ENCODE measurements around the gene CACNA1C.

The CACNA1C gene

GRCh38 chr12:2165021-2165420 lies 112.2 kb downstream of the CACNA1C start:
- Histone ChIP-seq H3K4me3 (ENCODE audit: low read depth, low read length) (no peak overlapping the region), H3K27me3 (replicated peaks) (no peaks in the 10 kb centered on the region), H3K27ac (no peak overlapping the region), H3K36me3 (replicated peaks) (no peaks in the 10 kb centered on the region)
- DNase-seq = no peak
- in situ Hi-C loops (cut with HindIII; ENCODE audit: low pct_ligation_motif_present, low sequenced_read_pairs) = no loop called here
- TF ChIP-seq, protein P1, sequence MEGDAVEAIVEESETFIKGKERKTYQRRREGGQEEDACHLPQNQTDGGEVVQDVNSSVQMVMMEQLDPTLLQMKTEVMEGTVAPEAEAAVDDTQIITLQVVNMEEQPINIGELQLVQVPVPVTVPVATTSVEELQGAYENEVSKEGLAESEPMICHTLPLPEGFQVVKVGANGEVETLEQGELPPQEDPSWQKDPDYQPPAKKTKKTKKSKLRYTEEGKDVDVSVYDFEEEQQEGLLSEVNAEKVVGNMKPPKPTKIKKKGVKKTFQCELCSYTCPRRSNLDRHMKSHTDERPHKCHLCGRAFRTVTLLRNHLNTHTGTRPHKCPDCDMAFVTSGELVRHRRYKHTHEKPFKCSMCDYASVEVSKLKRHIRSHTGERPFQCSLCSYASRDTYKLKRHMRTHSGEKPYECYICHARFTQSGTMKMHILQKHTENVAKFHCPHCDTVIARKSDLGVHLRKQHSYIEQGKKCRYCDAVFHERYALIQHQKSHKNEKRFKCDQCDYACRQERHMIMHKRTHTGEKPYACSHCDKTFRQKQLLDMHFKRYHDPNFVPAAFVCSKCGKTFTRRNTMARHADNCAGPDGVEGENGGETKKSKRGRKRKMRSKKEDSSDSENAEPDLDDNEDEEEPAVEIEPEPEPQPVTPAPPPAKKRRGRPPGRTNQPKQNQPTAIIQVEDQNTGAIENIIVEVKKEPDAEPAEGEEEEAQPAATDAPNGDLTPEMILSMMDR (IDR thresholded peaks at IDR 0.05; ENCODE audit: low read depth, low read length, missing control alignments) = no peak

DNA sequence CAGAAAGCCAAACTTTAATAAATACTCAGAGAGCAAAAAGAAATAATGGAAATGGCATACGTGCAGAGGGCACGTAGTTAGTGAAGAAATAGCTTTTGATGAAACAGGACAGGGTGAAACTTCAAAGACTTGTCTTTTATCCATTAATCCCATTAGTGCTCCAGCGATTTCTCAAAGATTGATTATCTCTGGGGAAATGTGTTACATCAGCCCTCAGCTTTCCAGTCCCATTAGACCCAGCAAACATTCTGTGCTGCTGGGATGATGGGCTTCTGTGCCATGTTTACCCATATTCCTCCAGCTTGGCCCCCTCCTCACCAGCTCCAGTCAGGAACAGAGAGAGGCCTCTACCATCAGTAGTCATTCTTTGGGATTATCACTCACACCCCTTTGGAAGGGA lies 113.1 kb downstream of the CACNA1C start:
- DNase-seq = no peak
- in situ Hi-C loops (cut with HindIII; ENCODE audit: low pct_ligation_motif_present, low sequenced_read_pairs) = no loop called here

GRCh38 chr12:2166696-2167095 lies 113.9 kb downstream of the CACNA1C start:
- H3K27ac ChIP-seq = no peak overlapping the region
- TF ChIP-seq, protein P1 (IDR thresholded peaks at IDR 0.05; ENCODE audit: low read depth, low read length, missing control alignments) = no peak
- in situ Hi-C loops (cut with HindIII; ENCODE audit: low pct_ligation_motif_present, low sequenced_read_pairs) = no loop called here

More for the DNA sequence above, 113.1 kb downstream of the CACNA1C start:
- Histone ChIP-seq H3K4me3 (ENCODE audit: low read depth, low read length) (no peak overlapping the region), H3K27me3 (replicated peaks) (no peaks in the 10 kb centered on the region), H3K36me3 (replicated peaks) (no peaks in the 10 kb centered on the region), H3K27ac (no peak overlapping the region)
- TF ChIP-seq, protein P1 (IDR thresholded peaks at IDR 0.05; ENCODE audit: low read depth, low read length, missing control alignments) = no peak

DNA sequence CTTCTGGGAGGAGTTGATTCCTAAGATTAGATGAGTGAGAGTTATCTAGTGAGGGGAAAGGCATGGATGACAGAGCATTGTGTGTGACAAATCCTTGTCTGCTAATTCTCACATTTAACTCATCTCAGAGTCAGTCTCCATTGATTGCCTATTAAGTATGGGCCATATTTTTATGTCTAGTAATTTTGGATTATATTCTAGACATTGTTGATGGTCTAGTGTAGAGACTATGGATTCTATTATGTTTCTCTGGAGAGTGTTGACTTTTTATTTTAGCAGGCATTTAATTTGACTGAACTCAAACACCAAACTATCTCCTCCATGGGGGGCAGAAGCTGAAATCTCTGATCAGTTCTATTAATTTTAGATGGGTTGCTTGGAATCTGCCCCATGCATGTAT lies 114.4 kb downstream of the CACNA1C start:
- in situ Hi-C loops (cut with HindIII; ENCODE audit: low pct_ligation_motif_present, low sequenced_read_pairs) = no loop called here

More at GRCh38 chr12:2166696-2167095, 113.9 kb downstream of the CACNA1C start:
- no peak overlapping the region for H3K4me3 ChIP-seq (ENCODE audit: low read depth, low read length)
- no peaks in the 10 kb centered on the region for H3K27me3 ChIP-seq (replicated peaks)
- no peak for DNase-seq
- H3K36me3 ChIP-seq (replicated peaks) = no peaks in the 10 kb centered on the region

GRCh38 chr12:2168808-2169207 lies 116.0 kb downstream of the CACNA1C start:
- in situ Hi-C loops (cut with HindIII; ENCODE audit: low pct_ligation_motif_present, low sequenced_read_pairs) = no loop called here
- TF ChIP-seq, protein P1 (IDR thresholded peaks at IDR 0.05; ENCODE audit: low read depth, low read length, missing control alignments) = no peak
- no peak for DNase-seq
- H3K27me3 ChIP-seq (replicated peaks) = no peaks in the 10 kb centered on the region
- H3K36me3 ChIP-seq (replicated peaks) = no peaks in the 10 kb centered on the region
- no peak overlapping the region for H3K27ac ChIP-seq
- no peak overlapping the region for H3K4me3 ChIP-seq (ENCODE audit: low read depth, low read length)

More for the DNA sequence above, 114.4 kb downstream of the CACNA1C start:
- Histone ChIP-seq H3K36me3 (replicated peaks) (no peaks in the 10 kb centered on the region), H3K4me3 (ENCODE audit: low read depth, low read length) (no peak overlapping the region), H3K27ac (no peak overlapping the region), H3K27me3 (replicated peaks) (no peaks in the 10 kb centered on the region)
- DNase-seq = no peak
- TF ChIP-seq, protein P1 (IDR thresholded peaks at IDR 0.05; ENCODE audit: low read depth, low read length, missing control alignments) = no peak

DNA sequence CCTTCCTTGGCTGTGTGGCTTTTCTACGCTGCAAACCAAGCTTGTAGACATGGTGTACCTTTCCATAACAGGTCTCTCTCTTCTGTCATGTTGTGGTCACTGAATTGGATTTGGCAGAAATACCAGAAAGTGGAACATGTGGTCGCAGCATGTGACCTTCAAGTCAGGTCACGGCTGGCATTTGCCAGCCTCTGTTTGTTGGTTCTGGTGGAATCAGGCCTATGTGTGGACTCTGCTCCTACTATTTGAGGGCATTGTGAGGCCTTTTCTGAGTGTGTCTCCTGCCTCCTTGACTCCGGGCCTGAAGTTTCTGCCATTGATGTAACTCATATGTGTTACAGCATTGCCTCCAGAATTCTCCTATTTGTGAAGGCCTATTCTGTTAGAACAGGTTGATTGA lies 116.7 kb downstream of the CACNA1C start:
- no peaks in the 10 kb centered on the region for H3K36me3 ChIP-seq (replicated peaks)
- H3K27ac ChIP-seq = no peak overlapping the region
- in situ Hi-C loops (cut with HindIII; ENCODE audit: low pct_ligation_motif_present, low sequenced_read_pairs) = no loop called here
- TF ChIP-seq, protein P1 (IDR thresholded peaks at IDR 0.05; ENCODE audit: low read depth, low read length, missing control alignments) = no peak
- H3K4me3 ChIP-seq (ENCODE audit: low read depth, low read length) = no peak overlapping the region
- DNase-seq = no peak
- H3K27me3 ChIP-seq (replicated peaks) = no peaks in the 10 kb centered on the region

All from brain microvascular endothelial cell (primary cell).